HEK293 (cell line): ENCODE data around the gene HSH2D.

Experiments used
- CTCF ChIA-PET: fragments of 350-600 bp; formaldehyde crosslinking; extraction: SDS; loops from one replicate; lab custom pipeline; 2021; ENCODE audit warnings: antibody characterized with exemption; lab: Yijun Ruan, JAX
- POLR2A ChIA-PET: fragments of 300-600 bp; formaldehyde crosslinking; extraction: SDS; loops from one replicate; lab custom pipeline; 2020; ENCODE audit warnings: antibody characterized with exemption, inconsistent platforms; lab: Yijun Ruan, JAX
- H3K27ac ChIP-seq: fragments of 200-500 bp; sonication (Bioruptor generic); 2 replicates; pipeline ENCODE4 v1.5.1; 2014; ENCODE audit warnings: low read depth, low read length, control low read depth, inconsistent platforms; ENCODE audit errors: extremely low read depth
- H3K36me3 ChIP-seq, 2 experiments: fragments of 200-500 bp in 1 of 2; sonication (Bioruptor generic) in 1 of 2; 1 replicate in 1 of 2; 2 replicates in 1 of 2; pipeline ENCODE4 v1.5.1; 2014 to 2017; ENCODE audit warnings: inconsistent platforms in 2 of 2, low read length in 2 of 2; ENCODE audit not compliant: control insufficient read depth in 2 of 2, insufficient read depth in 1 of 2
- H3K4me1 ChIP-seq: fragments of 200-500 bp; sonication (Bioruptor generic); 2 replicates; pipeline ENCODE4 v1.5.1; 2014; ENCODE audit warnings: mild to moderate bottlenecking, low read length, inconsistent platforms; ENCODE audit not compliant: control insufficient read depth, insufficient read depth
- H3K4me3 ChIP-seq: 2 replicates; pipeline ENCODE4 v1.5.1; 2011; ENCODE audit warnings: low read depth, mild to moderate bottlenecking, control low read depth, low read length, moderate library complexity
- H3K9me3 ChIP-seq: fragments of 200-500 bp; sonication (Bioruptor generic); 2 replicates; pipeline ENCODE4 v1.5.1; 2014; ENCODE audit warnings: low read depth, low read length, inconsistent platforms; ENCODE audit not compliant: control insufficient read depth, insufficient read depth
- GFI1B ChIP-seq: fragments of 450-650 bp; formaldehyde crosslinking; IDR thresholded peaks from 2 replicates; pipeline ENCODE4 v1.5.1; 2016; ENCODE audit warnings: missing biosample characterization, missing genetic modification characterization
- KLF10 ChIP-seq: fragments of 450-650 bp; IDR thresholded peaks from 2 replicates; pipeline ENCODE4 v1.5.1; 2018; ENCODE audit warnings: missing biosample characterization, mild to moderate bottlenecking, missing genetic modification characterization
- KLF8 ChIP-seq: fragments of 450-650 bp; formaldehyde crosslinking; IDR thresholded peaks from 2 replicates; pipeline ENCODE4 v1.5.1; 2016; ENCODE audit warnings: missing biosample characterization, missing genetic modification characterization
- MZF1 ChIP-seq: fragments of 450-650 bp; formaldehyde crosslinking; IDR thresholded peaks from 2 replicates; pipeline ENCODE4 v1.5.1; 2017; ENCODE audit warnings: missing biosample characterization, missing genetic modification characterization, borderline replicate concordance
- PRDM6 ChIP-seq: fragments of 450-650 bp; formaldehyde crosslinking; IDR thresholded peaks from 2 replicates; pipeline ENCODE4 v1.5.1; 2017; ENCODE audit warnings: missing biosample characterization, missing genetic modification characterization
- RBAK ChIP-seq: fragments of 450-650 bp; formaldehyde crosslinking; IDR thresholded peaks from 2 replicates; pipeline ENCODE4 v1.5.1; 2016; ENCODE audit warnings: missing biosample characterization, missing genetic modification characterization
- YY2 ChIP-seq: fragments of 450-650 bp; formaldehyde crosslinking; IDR thresholded peaks from 2 replicates; pipeline ENCODE4 v1.5.1; 2016; ENCODE audit warnings: missing biosample characterization, missing genetic modification characterization
- ZBTB7A ChIP-seq: fragments of 450-650 bp; formaldehyde crosslinking; IDR thresholded peaks from 2 replicates; pipeline ENCODE4 v1.5.1; 2016; ENCODE audit warnings: low read depth, missing biosample characterization, missing genetic modification characterization
- ZNF10 ChIP-seq: fragments of 450-650 bp; formaldehyde crosslinking; IDR thresholded peaks from 2 replicates; pipeline ENCODE4 v1.5.1; 2017; ENCODE audit warnings: missing biosample characterization, missing genetic modification characterization
- ZNF114 ChIP-seq: fragments of 450-650 bp; formaldehyde crosslinking; IDR thresholded peaks from 2 replicates; pipeline ENCODE4 v1.5.0; 2017; ENCODE audit warnings: missing biosample characterization, missing genetic modification characterization
- ZNF140 ChIP-seq: fragments of 450-650 bp; formaldehyde crosslinking; IDR thresholded peaks from 2 replicates; pipeline ENCODE4 v1.5.1; 2016; ENCODE audit warnings: missing biosample characterization, missing genetic modification characterization
- ZNF157 ChIP-seq: fragments of 450-650 bp; formaldehyde crosslinking; IDR thresholded peaks from 2 replicates; pipeline ENCODE4 v1.5.1; 2016; ENCODE audit warnings: missing biosample characterization, missing genetic modification characterization
- ZNF362 ChIP-seq: fragments of 450-650 bp; formaldehyde crosslinking; IDR thresholded peaks from 2 replicates; pipeline ENCODE4 v1.5.1; 2016; ENCODE audit warnings: missing biosample characterization, missing genetic modification characterization
- ZNF366 ChIP-seq: fragments of 450-650 bp; formaldehyde crosslinking; conservative IDR thresholded peaks from 2 replicates; pipeline ENCODE4 v1.5.1; 2016; ENCODE audit warnings: missing biosample characterization, missing genetic modification characterization
- ZNF37A ChIP-seq: fragments of 450-650 bp; IDR thresholded peaks from 2 replicates; pipeline ENCODE4 v1.5.1; 2018; ENCODE audit warnings: missing biosample characterization, missing genetic modification characterization
- ZNF433 ChIP-seq: fragments of 450-650 bp; formaldehyde crosslinking; IDR thresholded peaks from 2 replicates; pipeline ENCODE4 v1.5.1; 2016; ENCODE audit warnings: missing biosample characterization, missing genetic modification characterization, low read depth
- ZNF596 ChIP-seq: fragments of 450-650 bp; IDR thresholded peaks from 2 replicates; pipeline ENCODE4 v1.5.0; 2018; ENCODE audit warnings: missing biosample characterization, mild to moderate bottlenecking, missing genetic modification characterization, moderate library complexity
- ZNF639 ChIP-seq: fragments of 450-650 bp; formaldehyde crosslinking; IDR thresholded peaks from 2 replicates; pipeline ENCODE4 v1.5.1; 2016; ENCODE audit warnings: missing biosample characterization, missing genetic modification characterization
- ZNF704 ChIP-seq: fragments of 450-650 bp; formaldehyde crosslinking; IDR thresholded peaks from 2 replicates; pipeline ENCODE4 v1.5.1; 2016; ENCODE audit warnings: missing biosample characterization, missing genetic modification characterization
- ZNF76 ChIP-seq: fragments of 450-650 bp; formaldehyde crosslinking; IDR thresholded peaks from 2 replicates; pipeline ENCODE4; 2016; ENCODE audit warnings: low read depth, missing biosample characterization, missing genetic modification characterization, borderline replicate concordance
- ZNF830 ChIP-seq: fragments of 450-650 bp; IDR thresholded peaks from 2 replicates; pipeline ENCODE4 v1.5.0; 2018; ENCODE audit warnings: missing biosample characterization, missing genetic modification characterization, low read depth, mild to moderate bottlenecking, moderate library complexity
- ZNF843 ChIP-seq: fragments of 450-650 bp; formaldehyde crosslinking; IDR thresholded peaks from 2 replicates; pipeline ENCODE4 v1.5.1; 2016; ENCODE audit warnings: missing biosample characterization, missing genetic modification characterization
- TF ChIP-seq, protein P1 (sequence below): fragments of 450-650 bp; formaldehyde crosslinking; IDR thresholded peaks from 2 replicates; pipeline ENCODE4 v1.5.1; 2016; ENCODE audit warnings: missing biosample characterization, missing genetic modification characterization

HSH2D gene, protein sequence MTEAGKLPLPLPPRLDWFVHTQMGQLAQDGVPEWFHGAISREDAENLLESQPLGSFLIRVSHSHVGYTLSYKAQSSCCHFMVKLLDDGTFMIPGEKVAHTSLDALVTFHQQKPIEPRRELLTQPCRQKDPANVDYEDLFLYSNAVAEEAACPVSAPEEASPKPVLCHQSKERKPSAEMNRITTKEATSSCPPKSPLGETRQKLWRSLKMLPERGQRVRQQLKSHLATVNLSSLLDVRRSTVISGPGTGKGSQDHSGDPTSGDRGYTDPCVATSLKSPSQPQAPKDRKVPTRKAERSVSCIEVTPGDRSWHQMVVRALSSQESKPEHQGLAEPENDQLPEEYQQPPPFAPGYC

GRCh38 chr19:16143399-16144215 lies at the start of gene HSH2D:
Gene HSH2D (plus strand): TSS chr19:16143685. CDS start chr19:16148751, 5,066 bp downstream.
- ChIA-PET POLR2A (no interaction called here), CTCF (interaction anchor here (1.0 kb wide), 1 partner anchor 103 kb away, joined by 5 read pairs; no protein-coding TSS in a partner anchor)
- Histone ChIP-seq H3K4me3 (no peak within 1 kb of the TSS), H3K9me3 (no peaks in the 10 kb centered on the region), H3K36me3 (no peaks in the 10 kb centered on the region), H3K4me1 (no peaks in the 10 kb centered on the region), H3K27ac (no peak within 1 kb of the TSS)
- TF ChIP-seq MZF1 (no peak), ZNF433 (tag by site-specific recombination) (no peak), ZNF704 (tag by site-specific recombination) (no peak), PRDM6 (no peak), ZNF76 (tag by site-specific recombination) (no peak), ZNF830 (tag by site-specific recombination) (no peak), ZNF140 (tag by site-specific recombination) (no peak), ZNF843 (tag by site-specific recombination) (no peak), ZNF639 (tag by site-specific recombination) (no peak), ZNF114 (no peak), ZNF596 (tag by site-specific recombination) (no peak)

DNA sequence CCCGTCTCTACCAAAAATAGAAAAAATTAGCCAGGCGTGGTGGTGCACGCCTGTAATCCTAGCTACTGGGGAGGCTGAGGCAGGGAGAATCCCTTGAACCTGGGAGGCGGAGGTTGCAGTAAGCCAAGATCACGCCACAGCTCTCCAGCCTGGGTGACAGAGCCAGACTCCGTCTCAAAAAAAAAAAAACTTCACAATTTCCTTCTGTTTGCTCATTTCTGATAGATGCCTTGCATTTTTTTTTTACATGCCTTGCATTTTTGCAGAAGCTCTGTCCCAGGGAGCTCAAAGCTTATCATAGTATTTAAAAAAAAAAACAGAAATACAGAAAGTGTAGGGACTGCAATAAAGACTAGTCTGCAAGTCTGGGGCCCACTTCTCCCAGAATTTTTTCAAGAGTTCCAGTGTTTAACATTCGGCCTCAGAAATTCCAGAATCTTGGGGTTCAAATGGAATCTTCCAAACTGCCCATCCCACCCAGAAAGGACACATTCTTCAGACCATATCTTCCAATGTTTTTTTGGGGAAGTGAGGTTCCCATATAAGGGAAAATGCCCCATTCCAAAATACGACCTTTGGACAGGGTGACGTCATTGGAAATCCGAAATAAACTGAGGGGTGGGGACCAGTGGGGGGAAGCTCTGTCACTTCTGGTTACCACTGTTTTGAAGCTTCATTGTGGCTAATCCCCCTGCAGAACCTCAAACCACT lies 49.0 kb upstream of the HSH2D start:
- Histone ChIP-seq H3K4me3 (no peak overlapping the region), H3K36me3 (peaks cover 76 to 92% of the 10 kb centered on the region in 2 experiments), H3K27ac (no peak overlapping the region), H3K9me3 (no peaks in the 10 kb centered on the region), H3K4me1 (no peaks in the 10 kb centered on the region)
- POLR2A ChIA-PET, result interaction anchor here (0.7 kb wide), 1 partner anchor 16 kb away, joined by 3 read pairs; no protein-coding TSS in a partner anchor
- CTCF ChIA-PET, result interaction anchor here (0.6 to 3.2 kb wide), 3 partner anchors 16 to 1247 kb away, joined by 4 to 9 read pairs (median 5); no protein-coding TSS in a partner anchor
- TF ChIP-seq ZNF366 (tag by site-specific recombination), result no peak
- no peak for TF ChIP-seq GFI1B
- TF ChIP-seq KLF8 (tag by site-specific recombination), result no peak
- no peak for TF ChIP-seq ZBTB7A (tag by site-specific recombination)
- no peak for TF ChIP-seq ZNF704 (tag by site-specific recombination)
- TF ChIP-seq RBAK (tag by site-specific recombination), result no peak
- TF ChIP-seq ZNF37A, result no peak
- no peak for TF ChIP-seq ZNF157 (tag by site-specific recombination)
- no peak for TF ChIP-seq ZNF362 (tag by site-specific recombination)
- TF ChIP-seq YY2 (tag by site-specific recombination), result no peak
- no peak for TF ChIP-seq ZNF10 (tag by site-specific recombination)
- TF ChIP-seq KLF10 (tag by site-specific recombination), result no peak
- TF ChIP-seq, protein P1, sequence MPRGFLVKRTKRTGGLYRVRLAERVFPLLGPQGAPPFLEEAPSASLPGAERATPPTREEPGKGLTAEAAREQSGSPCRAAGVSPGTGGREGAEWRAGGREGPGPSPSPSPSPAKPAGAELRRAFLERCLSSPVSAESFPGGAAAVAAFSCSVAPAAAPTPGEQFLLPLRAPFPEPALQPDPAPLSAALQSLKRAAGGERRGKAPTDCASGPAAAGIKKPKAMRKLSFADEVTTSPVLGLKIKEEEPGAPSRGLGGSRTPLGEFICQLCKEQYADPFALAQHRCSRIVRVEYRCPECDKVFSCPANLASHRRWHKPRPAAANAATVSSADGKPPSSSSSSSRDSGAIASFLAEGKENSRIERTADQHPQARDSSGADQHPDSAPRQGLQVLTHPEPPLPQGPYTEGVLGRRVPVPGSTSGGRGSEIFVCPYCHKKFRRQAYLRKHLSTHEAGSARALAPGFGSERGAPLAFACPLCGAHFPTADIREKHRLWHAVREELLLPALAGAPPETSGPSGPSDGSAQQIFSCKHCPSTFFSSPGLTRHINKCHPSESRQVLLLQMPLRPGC (tag by site-specific recombination), result no peak
